HAP-1 (cell line): ENCODE results near the gene ARPC5.
"Not testable (repeated sequence)": the region's sequence is repeated elsewhere in the genome, so short reads cannot be mapped to it uniquely, and the experiment has no call there.

Source experiments
- DNase-seq, 2 experiments: peaks; one replicate each; pipeline ENCODE4 v3.0.0-alpha.2; 2016 to 2020; ENCODE audit warnings: low spot score in 2 of 2
- H3K27me3 ChIP-seq: fragments of 250-450 bp; sonication (Bioruptor Pico); 2 replicates; pipeline ENCODE4 v1.5.1; 2020; ENCODE audit warnings: low read depth, mild to moderate bottlenecking, moderate library complexity
- H3K36me3 ChIP-seq: fragments of 250-450 bp; sonication (Bioruptor Pico); replicated peaks from 2 replicates; pipeline ENCODE4 v1.5.1; 2020; ENCODE audit warnings: mild to moderate bottlenecking
- H3K4me1 ChIP-seq: fragments of 250-450 bp; sonication (Bioruptor Pico); 2 replicates; pipeline ENCODE4 v1.5.1; 2020; ENCODE audit warnings: mild to moderate bottlenecking
- H3K4me3 ChIP-seq: fragments of 250-450 bp; sonication (Bioruptor Pico); 2 replicates; pipeline ENCODE4 v1.5.1; 2020; ENCODE audit warnings: mild to moderate bottlenecking, moderate library complexity
- H3K9me3 ChIP-seq: fragments of 250-450 bp; sonication (Bioruptor Pico); 2 replicates; pipeline ENCODE4 v1.5.1; 2020; ENCODE audit warnings: mild to moderate bottlenecking, moderate library complexity
- in situ Hi-C: fragments of 300-500 bp; cut with MboI; formaldehyde crosslinking; loops from 3 replicates; pipeline ENCODE4 v1.14.3; 2020; ENCODE audit warnings: low sequenced_read_pairs, inconsistent platforms, mixed read lengths

Gene ARPC5

GRCh38 chr1:183635606-183636333, at the start of gene ARPC5:
Gene ARPC5, minus strand, starts transcription at chr1:183635783. Its CDS starts 124 bp downstream, at chr1:183635659.
- Histone ChIP-seq H3K36me3 (peaks cover 2% of the 10 kb centered on the region), H3K4me3 (peak within 1 kb of the TSS; percentile 71), H3K9me3 (no peaks in the 10 kb centered on the region), H3K27me3 (peaks cover 4% of the 10 kb centered on the region), H3K4me1 (peaks cover 13% of the 10 kb centered on the region)
- in situ Hi-C loops, result loop anchor here (25.0 kb wide), 1 partner anchor 402 kb away; the partner anchor contains the start of gene COLGALT2
- DNase-seq, result peak; percentile 88 to 97

- in situ Hi-C loops, result no loop called here
- peak; percentile 38 to 48 for DNase-seq
- no peaks in the 10 kb centered on the region for H3K4me1 ChIP-seq
These were observed 49.6 kb upstream of the ARPC5 start for GRCh38 chr1:183685112-183685713.

GRCh38 chr1:183679363-183679762, 43.8 kb upstream of the ARPC5 start:
- in situ Hi-C loops, H3K27me3 ChIP-seq: not testable (repeated sequence)

More at GRCh38 chr1:183685112-183685713, 49.6 kb upstream of the ARPC5 start:
- Histone ChIP-seq H3K9me3 (no peaks in the 10 kb centered on the region), H3K4me3 (no peak overlapping the region), H3K36me3 (no peaks in the 10 kb centered on the region), H3K27me3 (no peaks in the 10 kb centered on the region; the same call in 1 of the 2 replicates)

GRCh38 chr1:183678819-183679218, 43.2 kb upstream of the ARPC5 start:
- Histone ChIP-seq H3K36me3 (no peaks in the 10 kb centered on the region), H3K9me3 (no peaks in the 10 kb centered on the region), H3K27me3 (peaks cover 12% of the 10 kb centered on the region), H3K4me1 (no peaks in the 10 kb centered on the region), H3K4me3 (no peak overlapping the region)
- no peak for DNase-seq
- in situ Hi-C loops, result no loop called here

More at GRCh38 chr1:183679363-183679762, 43.8 kb upstream of the ARPC5 start:
- H3K9me3 ChIP-seq, H3K36me3 ChIP-seq, H3K4me1 ChIP-seq, H3K4me3 ChIP-seq, DNase-seq: not testable (repeated sequence)

GRCh38 chr1:183676586-183677189, 41.1 kb upstream of the ARPC5 start:
- no peaks in the 10 kb centered on the region for H3K36me3 ChIP-seq

GRCh38 chr1:183675883-183676585, 40.5 kb upstream of the ARPC5 start:
- Histone ChIP-seq H3K4me3 (no peak overlapping the region), H3K27me3 (peaks cover 16% of the 10 kb centered on the region), H3K4me1 (no peaks in the 10 kb centered on the region), H3K36me3 (no peaks in the 10 kb centered on the region), H3K9me3 (peaks cover 6% of the 10 kb centered on the region)
- DNase-seq, result no peak
- in situ Hi-C loops, result no loop called here

More at GRCh38 chr1:183676586-183677189, 41.1 kb upstream of the ARPC5 start:
- in situ Hi-C loops, result no loop called here
- no peaks in the 10 kb centered on the region for H3K4me1 ChIP-seq
- H3K27me3 ChIP-seq, result peaks cover 16% of the 10 kb centered on the region
- no peak for DNase-seq
- no peaks in the 10 kb centered on the region for H3K9me3 ChIP-seq
- H3K4me3 ChIP-seq, result no peak overlapping the region

GRCh38 chr1:183675381-183675780, 39.8 kb upstream of the ARPC5 start:
- DNase-seq, result no peak
- H3K27me3 ChIP-seq, result peaks cover 16% of the 10 kb centered on the region
- H3K4me3 ChIP-seq, result no peak overlapping the region
- peaks cover 8% of the 10 kb centered on the region for H3K9me3 ChIP-seq
- no peaks in the 10 kb centered on the region for H3K4me1 ChIP-seq
- no peaks in the 10 kb centered on the region for H3K36me3 ChIP-seq
- in situ Hi-C loops, result no loop called here

GRCh38 chr1:183674886-183675285, 39.3 kb upstream of the ARPC5 start:
- no peak overlapping the region for H3K4me3 ChIP-seq
- H3K36me3 ChIP-seq, result no peaks in the 10 kb centered on the region
- in situ Hi-C loops, result no loop called here
- H3K9me3 ChIP-seq, result peaks cover 8% of the 10 kb centered on the region
- no peaks in the 10 kb centered on the region for H3K4me1 ChIP-seq
- no peak for DNase-seq
- peaks cover 16% of the 10 kb centered on the region for H3K27me3 ChIP-seq

- peaks cover 8% of the 10 kb centered on the region for H3K9me3 ChIP-seq
- peaks cover 16% of the 10 kb centered on the region for H3K27me3 ChIP-seq
- no peaks in the 10 kb centered on the region for H3K4me1 ChIP-seq
- H3K4me3 ChIP-seq, result no peak overlapping the region
- no peak for DNase-seq
- in situ Hi-C loops, result no loop called here
- no peaks in the 10 kb centered on the region for H3K36me3 ChIP-seq
These were observed 38.8 kb upstream of the ARPC5 start for GRCh38 chr1:183674339-183674738.

- no peak overlapping the region for H3K4me3 ChIP-seq
- no peak for DNase-seq
- H3K4me1 ChIP-seq, result no peaks in the 10 kb centered on the region
- peaks cover 8% of the 10 kb centered on the region for H3K9me3 ChIP-seq
- no peaks in the 10 kb centered on the region; the same call in 1 of the 2 replicates for H3K36me3 ChIP-seq
- in situ Hi-C loops, result no loop called here
- peaks cover 16% of the 10 kb centered on the region for H3K27me3 ChIP-seq
These were observed 38.2 kb upstream of the ARPC5 start for GRCh38 chr1:183673605-183674323.

GRCh38 chr1:183670169-183670568, 34.6 kb upstream of the ARPC5 start:
- Histone ChIP-seq H3K4me3 (no peak overlapping the region), H3K36me3 (no peaks in the 10 kb centered on the region; the same call in 1 of the 2 replicates), H3K27me3 (peaks cover 12% of the 10 kb centered on the region; the same call in 1 of the 2 replicates), H3K4me1 (no peaks in the 10 kb centered on the region), H3K9me3 (peaks cover 8% of the 10 kb centered on the region)
- in situ Hi-C loops, result no loop called here
- no peak for DNase-seq

GRCh38 chr1:183656355-183656754, 20.8 kb upstream of the ARPC5 start:
- Histone ChIP-seq H3K36me3 (no peaks in the 10 kb centered on the region), H3K4me3 (no peak overlapping the region), H3K27me3 (no peaks in the 10 kb centered on the region), H3K9me3 (no peaks in the 10 kb centered on the region), H3K4me1 (peaks cover 4% of the 10 kb centered on the region)
- in situ Hi-C loops, result no loop called here
- DNase-seq, result no peak

- DNase-seq, result peak; percentile 83 to 89
- no peak overlapping the region for H3K4me3 ChIP-seq
- no peaks in the 10 kb centered on the region for H3K27me3 ChIP-seq
- H3K9me3 ChIP-seq, result no peaks in the 10 kb centered on the region
- peaks cover 4% of the 10 kb centered on the region for H3K4me1 ChIP-seq
- H3K36me3 ChIP-seq, result no peaks in the 10 kb centered on the region
- in situ Hi-C loops, result no loop called here
These were observed 20.0 kb upstream of the ARPC5 start for GRCh38 chr1:183655562-183656075.
